Body of pancreas (tissue), 4 donors: ENCODE results near the gene PTPN1. TPM values are rescaled to one million over a fixed set of nuclear protein-coding genes. Genes with fewer than 3 reads are reported as not detected.

Source experiments
- ATAC-seq: fragments of 150-250 bp; one replicate; pipeline ENCODE4 v1.9.1; 2016
- DNase-seq, 4 donors: peaks; one replicate each; pipeline ENCODE4 v3.0.0-alpha.2; 2019
- H3K27ac ChIP-seq, 4 donors: fragments of 200-600 bp; sonication (generic); 1 replicate in 3 of 4; 2 replicates in 1 of 4; pipeline versions ENCODE4 v1.5.1 to v1.6.1; 2016 to 2019; ENCODE audit warnings: mild to moderate bottlenecking in 1 of 4, mixed read lengths in 1 of 4, moderate library complexity in 1 of 4
- H3K27me3 ChIP-seq, 2 donors: fragments of 200-600 bp; sonication (generic); one replicate each; pipeline ENCODE4 v1.6.0; 2016; ENCODE audit warnings: mild to moderate bottlenecking in 1 of 2
- H3K36me3 ChIP-seq, 2 donors: fragments of 200-600 bp; sonication (generic); replicated peaks in 1 of 2; 2 replicates each; pipeline ENCODE4 v1.5.1; 2016; ENCODE audit warnings: low read depth in 2 of 2; ENCODE audit not compliant: insufficient read depth in 1 of 2
- H3K4me1 ChIP-seq: fragments of 200-600 bp; sonication (generic); one replicate; pipeline ENCODE4 v1.6.0; 2016
- H3K4me3 ChIP-seq, 2 donors: fragments of 200-600 bp; sonication (generic); 1 replicate in 1 of 2; 2 replicates in 1 of 2; pipeline ENCODE4 v1.5.1; 2016 to 2019
- H3K9me3 ChIP-seq, 3 donors: fragments of 200-600 bp; sonication (generic); 1 replicate in 2 of 3; 2 replicates in 1 of 3; pipeline ENCODE4 v1.5.1; 2016
- CTCF ChIP-seq, 7 experiments: fragments of 450-650 bp in 4 of 7; fragments of 200-600 bp in 3 of 7; sonication (generic) in 3 of 7; IDR thresholded peaks; one replicate each; pipeline ENCODE4 v1.5.1; 2016 to 2019; ENCODE audit warnings: antibody characterized with exemption in 7 of 7
- POLR2A ChIP-seq, 3 donors: fragments of 450-650 bp; IDR thresholded peaks; one replicate each; pipeline ENCODE4 v1.6.1; 2016; ENCODE audit warnings: antibody characterized with exemption in 3 of 3, mild to moderate bottlenecking in 2 of 3
- WGBS, 2 donors: methylation state at CpG; one replicate each; pipeline ENCODE4 v1.1.5; 2017; 5-methylcytosine and 5-hydroxymethylcytosine counted together
- intact Hi-C: fragments of 100-400 bp; cut with DNase I; formaldehyde crosslinking; loops from one replicate; pipeline ENCODE4 v1.15.1; 2023
- total RNA-seq, 2 donors: library from RNA; depleted of rRNA; stranded (reverse); fragments of >200 nt; gene quantifications; one replicate each; pipeline ENCODE4 v1.1.0, GENCODE V29; 2016

The PTPN1 gene
- total RNA-seq, 2 donors from 2014 or later = 9.1 to 10.2 TPM

- no peak overlapping the region for H3K4me3 ChIP-seq
- ATAC-seq (no peak), DNase-seq (no peak)
- H3K4me1 ChIP-seq = peaks cover 7% of the 10 kb centered on the region
- TF ChIP-seq CTCF (IDR thresholded peaks at IDR 0.05) (no peak), POLR2A (IDR thresholded peaks at IDR 0.05) (no peak)
- no peaks in the 10 kb centered on the region for H3K27me3 ChIP-seq
- WGBS, 2 donors = 77 to 84% methylated on average over 5 of the region's 5 CpGs
- intact Hi-C loops = loop anchor here (5.0 kb wide), 1 partner anchor 391 kb away; no protein-coding TSS in a partner anchor
- peaks cover 0 to 28% of the 10 kb centered on the region in 2 donors for H3K36me3 ChIP-seq
- H3K27ac ChIP-seq = no peak overlapping the region
- H3K9me3 ChIP-seq = no peaks in the 10 kb centered on the region
Observed at GRCh38 chr20:50578778-50579165, 68.6 kb downstream of the PTPN1 start.

- no peak overlapping the region for H3K4me3 ChIP-seq
- H3K27ac ChIP-seq = no peak overlapping the region
- peaks cover 7% of the 10 kb centered on the region for H3K4me1 ChIP-seq
- ATAC-seq = no peak
- intact Hi-C loops = loop anchor here (5.0 kb wide), 1 partner anchor 392 kb away; no protein-coding TSS in a partner anchor
- no peak for TF ChIP-seq POLR2A (IDR thresholded peaks at IDR 0.05)
- TF ChIP-seq CTCF (IDR thresholded peaks at IDR 0.05) = no peak
- 82 to 95% methylated on average over 8 to 10 of the region's 10 CpGs for WGBS, 2 donors
- H3K9me3 ChIP-seq = no peaks in the 10 kb centered on the region
- no peaks in the 10 kb centered on the region for H3K27me3 ChIP-seq
- no peak for DNase-seq
- H3K36me3 ChIP-seq = peaks cover 0 to 26% of the 10 kb centered on the region in 2 donors
Observed at GRCh38 chr20:50579511-50579910, 69.3 kb downstream of the PTPN1 start.

GRCh38 chr20:50580016-50580747 lies 70.0 kb downstream of the PTPN1 start:
- Histone ChIP-seq H3K27ac (no peak overlapping the region), H3K9me3 (no peaks in the 10 kb centered on the region), H3K4me1 (peaks cover 7% of the 10 kb centered on the region), H3K4me3 (no peak overlapping the region), H3K36me3 (peaks cover 0 to 22% of the 10 kb centered on the region in 2 donors), H3K27me3 (no peaks in the 10 kb centered on the region)
- WGBS, 2 donors = 53% methylated on average over 11 to 17 of the region's 17 CpGs
- ATAC-seq (peak; percentile 76), DNase-seq (peak; percentile 61 to 81 (median 67))
- intact Hi-C loops = no loop called here
- TF ChIP-seq CTCF (IDR thresholded peaks at IDR 0.05) (peak; percentile 27 to 81 (median 73)), POLR2A (IDR thresholded peaks at IDR 0.05) (no peak)

GRCh38 chr20:50580842-50581544 lies 70.8 kb downstream of the PTPN1 start:
- WGBS, 2 donors = 92 to 93% methylated on average over 20 to 21 of the region's 21 CpGs
- ATAC-seq = no peak
- no peak overlapping the region for H3K27ac ChIP-seq
- no peaks in the 10 kb centered on the region for H3K9me3 ChIP-seq
- intact Hi-C loops = no loop called here
- TF ChIP-seq POLR2A (IDR thresholded peaks at IDR 0.05) (no peak), CTCF (IDR thresholded peaks at IDR 0.05) (no peak)
- no peak for DNase-seq
- no peak overlapping the region for H3K4me3 ChIP-seq
- no peaks in the 10 kb centered on the region for H3K27me3 ChIP-seq
- peaks cover 7% of the 10 kb centered on the region for H3K4me1 ChIP-seq
- peaks cover 0 to 22% of the 10 kb centered on the region in 2 donors for H3K36me3 ChIP-seq
